Osteoblast (primary cell): Measurements from ENCODE around the gene MATCAP1. TPM values are rescaled to one million over a fixed set of nuclear protein-coding genes. Genes with fewer than 3 reads are reported as not detected.

Experiments used
- DNase-seq: peaks from one replicate; pipeline ENCODE4 v3.0.0; 2011; ENCODE audit warnings: low spot score, mixed read lengths; ENCODE audit not compliant: insufficient read length; ENCODE audit errors: missing footprints
- H2AFZ ChIP-seq: 2 replicates; pipeline ENCODE4 v1.6.0; 2011; ENCODE audit warnings: mild to moderate bottlenecking, low read length
- H3K27ac ChIP-seq: 2 replicates; pipeline ENCODE4 v1.5.1; 2011; ENCODE audit warnings: mild to moderate bottlenecking, low read depth, low read length, moderate library complexity
- H3K27me3 ChIP-seq: 2 replicates; pipeline ENCODE4 v1.6.0; 2012; ENCODE audit warnings: mild to moderate bottlenecking, control low read depth, inconsistent platforms, low read length, moderate library complexity; ENCODE audit not compliant: insufficient read depth
- H3K36me3 ChIP-seq: 2 replicates; pipeline ENCODE4 v1.5.1; 2011; ENCODE audit warnings: mild to moderate bottlenecking, low read length, control low read depth, moderate library complexity; ENCODE audit not compliant: insufficient read depth
- H3K4me1 ChIP-seq: 2 replicates; pipeline ENCODE4 v1.5.1; 2011; ENCODE audit warnings: mild to moderate bottlenecking, low read length, control low read depth, moderate library complexity; ENCODE audit not compliant: insufficient read depth
- H3K4me2 ChIP-seq: 2 replicates; pipeline ENCODE4 v1.6.0; 2011; ENCODE audit warnings: mild to moderate bottlenecking, low read length; ENCODE audit not compliant: insufficient read depth
- H3K4me3 ChIP-seq: fragments of 200-600 bp; sonication (generic); 3 replicates; pipeline ENCODE4 v1.5.1; 2012; ENCODE audit warnings: mild to moderate bottlenecking, low read length, inconsistent platforms; ENCODE audit not compliant: insufficient read depth
- H3K79me2 ChIP-seq: 2 replicates; pipeline ENCODE4 v1.6.0; 2012; ENCODE audit warnings: mild to moderate bottlenecking, low read length, control low read depth, inconsistent platforms; ENCODE audit not compliant: insufficient read depth
- H3K9me3 ChIP-seq: 2 replicates; pipeline ENCODE4 v1.5.1; 2011; ENCODE audit warnings: low read depth, low read length, control low read depth
- H4K20me1 ChIP-seq: 2 replicates; pipeline ENCODE4 v1.6.0; 2012; ENCODE audit warnings: mild to moderate bottlenecking, low read length, control low read depth; ENCODE audit not compliant: insufficient read depth
- total RNA-seq: library from RNA; depleted of rRNA; stranded (reverse); fragments of >200 nt; gene quantifications from 2 replicates; pipeline ENCODE4 v1.2.3, GENCODE V29; 2012
- TF ChIP-seq, protein P1 (sequence below): IDR thresholded peaks from 2 replicates; pipeline ENCODE4 v1.5.1; 2011; ENCODE audit warnings: mild to moderate bottlenecking, low read depth, low read length, moderate library complexity; ENCODE audit errors: extremely low read depth

Gene MATCAP1
- total RNA-seq, 1 donor = 3.6 TPM

DNA sequence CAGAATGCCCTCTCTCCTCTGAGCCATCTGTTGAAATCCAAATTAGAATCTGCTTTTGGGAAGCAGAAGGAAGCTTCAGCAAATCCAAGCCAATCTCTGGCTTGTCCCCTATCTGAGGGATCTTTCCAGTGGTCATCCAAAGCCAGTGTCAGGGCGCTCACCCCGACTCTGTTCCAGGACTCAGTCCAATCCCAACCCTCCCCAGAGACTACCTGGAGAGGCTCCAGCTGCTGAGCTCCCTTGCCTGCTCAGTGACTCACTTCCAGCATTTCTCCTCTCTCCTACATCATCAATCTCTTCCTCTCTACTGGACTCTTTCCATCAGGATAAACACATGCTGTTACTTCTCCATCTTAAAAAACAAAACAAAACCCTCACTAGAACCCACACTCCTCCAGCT lies 2.4 kb downstream of the MATCAP1 start:
- peaks cover 11% of the 10 kb centered on the region for H3K79me2 ChIP-seq
- H3K4me3 ChIP-seq = peak overlapping the region; percentile 38
- no peak overlapping the region for H3K27ac ChIP-seq
- H3K36me3 ChIP-seq = no peaks in the 10 kb centered on the region
- H3K9me3 ChIP-seq = no peaks in the 10 kb centered on the region
- peaks cover 37% of the 10 kb centered on the region for H3K4me1 ChIP-seq
- H3K4me2 ChIP-seq = peak overlapping the region; percentile 55
- H2AFZ ChIP-seq = no peak overlapping the region
- DNase-seq = peak; percentile 99
- TF ChIP-seq, protein P1, sequence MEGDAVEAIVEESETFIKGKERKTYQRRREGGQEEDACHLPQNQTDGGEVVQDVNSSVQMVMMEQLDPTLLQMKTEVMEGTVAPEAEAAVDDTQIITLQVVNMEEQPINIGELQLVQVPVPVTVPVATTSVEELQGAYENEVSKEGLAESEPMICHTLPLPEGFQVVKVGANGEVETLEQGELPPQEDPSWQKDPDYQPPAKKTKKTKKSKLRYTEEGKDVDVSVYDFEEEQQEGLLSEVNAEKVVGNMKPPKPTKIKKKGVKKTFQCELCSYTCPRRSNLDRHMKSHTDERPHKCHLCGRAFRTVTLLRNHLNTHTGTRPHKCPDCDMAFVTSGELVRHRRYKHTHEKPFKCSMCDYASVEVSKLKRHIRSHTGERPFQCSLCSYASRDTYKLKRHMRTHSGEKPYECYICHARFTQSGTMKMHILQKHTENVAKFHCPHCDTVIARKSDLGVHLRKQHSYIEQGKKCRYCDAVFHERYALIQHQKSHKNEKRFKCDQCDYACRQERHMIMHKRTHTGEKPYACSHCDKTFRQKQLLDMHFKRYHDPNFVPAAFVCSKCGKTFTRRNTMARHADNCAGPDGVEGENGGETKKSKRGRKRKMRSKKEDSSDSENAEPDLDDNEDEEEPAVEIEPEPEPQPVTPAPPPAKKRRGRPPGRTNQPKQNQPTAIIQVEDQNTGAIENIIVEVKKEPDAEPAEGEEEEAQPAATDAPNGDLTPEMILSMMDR = no peak
- peaks cover 39% of the 10 kb centered on the region for H4K20me1 ChIP-seq
- no peaks in the 10 kb centered on the region for H3K27me3 ChIP-seq

DNA sequence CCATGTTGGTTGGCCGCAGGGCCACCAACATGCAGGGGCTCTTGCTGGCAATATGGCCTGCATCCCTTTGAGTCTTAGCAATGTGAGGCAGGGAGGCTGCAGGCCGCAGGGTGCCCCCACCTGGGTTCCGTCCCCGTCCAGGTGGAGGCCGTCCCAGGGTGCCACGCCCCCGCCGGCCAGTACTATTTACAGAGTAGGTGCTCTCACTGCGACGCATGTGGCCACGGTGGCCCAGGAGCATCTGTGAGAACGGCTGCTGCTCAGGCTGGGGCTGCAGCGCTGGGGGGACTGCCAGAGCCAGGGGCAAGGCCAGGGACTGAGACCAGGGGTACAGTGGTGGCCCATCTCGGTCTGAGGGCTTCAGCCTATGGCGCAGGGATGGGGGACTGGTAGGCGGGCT lies 3.6 kb downstream of the MATCAP1 start:
- DNase-seq = no peak
- no peak overlapping the region for H2AFZ ChIP-seq
- TF ChIP-seq, protein P1 = no peak
- H3K9me3 ChIP-seq = no peaks in the 10 kb centered on the region
- H3K4me2 ChIP-seq = no peak overlapping the region
- no peaks in the 10 kb centered on the region for H3K27me3 ChIP-seq
- H3K36me3 ChIP-seq = no peaks in the 10 kb centered on the region
- no peak overlapping the region for H3K27ac ChIP-seq
- H3K4me3 ChIP-seq = no peak overlapping the region
- peaks cover 11% of the 10 kb centered on the region for H3K79me2 ChIP-seq
- peaks cover 38% of the 10 kb centered on the region for H4K20me1 ChIP-seq
- peaks cover 29% of the 10 kb centered on the region for H3K4me1 ChIP-seq

DNA sequence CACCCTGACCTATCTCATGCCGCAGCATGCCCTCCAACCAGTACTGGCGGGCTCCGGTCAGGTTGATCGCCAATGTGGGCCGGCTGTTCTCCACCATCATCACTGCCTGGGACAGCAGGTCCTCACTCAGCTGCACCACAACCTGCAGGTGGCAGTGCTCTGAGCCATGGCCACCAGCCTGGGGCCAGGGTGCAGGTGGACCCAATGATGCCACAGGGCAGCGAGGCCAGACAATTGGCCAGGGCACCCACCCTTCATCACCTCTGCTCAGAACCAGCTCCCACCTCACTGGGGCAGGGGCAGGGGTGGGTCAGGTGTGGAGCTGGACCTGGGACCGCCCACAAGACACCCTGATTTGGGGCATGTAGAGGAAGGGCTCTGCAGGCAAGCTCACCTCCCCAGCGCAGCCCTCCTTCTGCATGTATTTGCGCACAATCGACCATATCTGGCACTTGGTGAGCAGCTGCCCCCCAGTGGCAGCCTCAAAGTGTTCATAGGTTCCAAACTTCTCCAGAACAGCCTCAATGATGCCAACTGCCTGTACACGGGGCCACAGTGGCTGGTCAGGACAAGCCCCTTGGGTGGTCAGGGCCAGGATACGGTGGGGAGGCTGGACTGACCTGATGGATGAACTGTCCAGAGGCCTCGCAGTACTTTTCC lies 4.2 kb downstream of the MATCAP1 start:
- no peaks in the 10 kb centered on the region for H3K36me3 ChIP-seq
- no peak for DNase-seq
- TF ChIP-seq, protein P1 = peak; percentile 20
- no peak overlapping the region for H3K4me2 ChIP-seq
- H3K9me3 ChIP-seq = no peaks in the 10 kb centered on the region
- H3K27ac ChIP-seq = no peak overlapping the region
- H3K4me3 ChIP-seq = no peak overlapping the region
- H3K27me3 ChIP-seq = no peaks in the 10 kb centered on the region
- peaks cover 11% of the 10 kb centered on the region for H3K79me2 ChIP-seq
- H3K4me1 ChIP-seq = peaks cover 28% of the 10 kb centered on the region
- peaks cover 37% of the 10 kb centered on the region for H4K20me1 ChIP-seq
- H2AFZ ChIP-seq = no peak overlapping the region

DNA sequence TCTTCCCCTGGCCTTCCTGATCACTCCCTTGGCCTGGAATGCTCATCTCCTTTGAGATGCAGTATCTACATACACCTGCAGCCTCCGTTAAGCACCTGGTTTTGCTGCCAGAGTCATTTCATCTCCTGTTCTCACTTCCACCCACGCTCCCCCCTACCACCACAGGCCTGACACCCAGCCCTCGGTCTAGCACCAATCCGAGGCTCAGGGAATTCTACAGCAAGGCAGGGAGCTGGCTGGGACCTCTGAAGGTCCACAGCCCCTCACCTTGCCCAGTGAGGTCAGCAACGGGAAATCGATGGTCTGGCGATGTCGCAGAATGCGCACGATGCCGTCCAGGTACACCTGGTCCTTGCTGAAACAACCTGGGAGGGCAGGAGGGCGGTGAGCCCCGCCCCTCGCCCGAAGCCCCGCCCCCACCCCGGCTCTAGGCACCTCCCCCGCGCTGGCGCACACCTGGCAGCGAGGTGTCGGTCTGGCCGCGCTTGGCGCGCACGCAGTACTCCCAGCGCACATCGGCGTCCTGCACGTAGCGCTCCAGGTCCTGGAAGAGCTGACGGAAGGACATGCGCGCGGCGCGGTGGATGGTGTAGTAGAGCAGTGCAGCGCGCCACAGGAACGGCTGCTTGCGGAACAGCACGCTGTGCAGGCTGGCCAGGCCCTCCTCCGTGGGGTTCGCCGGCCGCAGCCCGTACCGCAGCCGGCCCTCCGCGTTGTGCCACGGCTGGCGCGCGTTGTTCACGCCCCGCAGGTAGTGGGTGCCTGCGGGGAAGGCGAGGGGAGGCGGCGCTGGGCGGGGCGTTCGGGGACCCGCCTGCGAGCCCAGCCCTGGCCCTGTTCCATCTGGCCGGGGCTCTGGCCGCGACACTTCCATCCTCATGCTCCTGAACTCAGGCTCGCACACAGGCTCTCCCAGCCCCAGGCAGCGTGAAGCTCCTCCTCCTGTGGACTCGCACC lies 5.7 kb downstream of the MATCAP1 start:
- Histone ChIP-seq H3K4me2 (peak overlapping the region; percentile 82), H3K4me3 (peak overlapping the region; percentile 66), H2AFZ (no peak overlapping the region), H4K20me1 (peaks cover 37% of the 10 kb centered on the region), H3K9me3 (no peaks in the 10 kb centered on the region), H3K4me1 (peaks cover 31% of the 10 kb centered on the region), H3K36me3 (no peaks in the 10 kb centered on the region), H3K27me3 (no peaks in the 10 kb centered on the region), H3K27ac (no peak overlapping the region), H3K79me2 (peaks cover 8% of the 10 kb centered on the region)
- peak; percentile 98 for DNase-seq
- TF ChIP-seq, protein P1 = no peak
